Mucosa of gallbladder (tissue), 1 donor: ENCODE results near the gene YTHDF2. TPM values are rescaled to one million over a fixed set of nuclear protein-coding genes. Genes with fewer than 3 reads are reported as not detected.
A peak's percentile ranks its signal among the peaks of the same experiment; 100 is the strongest.
"Not testable (repeated sequence)": the region's sequence is repeated elsewhere in the genome, so short reads cannot be mapped to it uniquely, and the experiment has no call there.

Source experiments
- DNase-seq: peaks from one replicate; pipeline ENCODE4 v3.0.0-alpha.2; 2020; ENCODE audit warnings: low spot score
- total RNA-seq: library from RNA; stranded (reverse); gene quantifications from one replicate; pipeline ENCODE4 v1.2.1, GENCODE V29; 2021
- donor health status: DM: no; HTN: no; CAD: no.

Gene YTHDF2
- total RNA-seq, 1 donor from 2014 or later, result 52.0 TPM

GRCh38 chr1:28759257-28759656, 22.5 kb downstream of the YTHDF2 start:
- DNase-seq, result no peak

DNA sequence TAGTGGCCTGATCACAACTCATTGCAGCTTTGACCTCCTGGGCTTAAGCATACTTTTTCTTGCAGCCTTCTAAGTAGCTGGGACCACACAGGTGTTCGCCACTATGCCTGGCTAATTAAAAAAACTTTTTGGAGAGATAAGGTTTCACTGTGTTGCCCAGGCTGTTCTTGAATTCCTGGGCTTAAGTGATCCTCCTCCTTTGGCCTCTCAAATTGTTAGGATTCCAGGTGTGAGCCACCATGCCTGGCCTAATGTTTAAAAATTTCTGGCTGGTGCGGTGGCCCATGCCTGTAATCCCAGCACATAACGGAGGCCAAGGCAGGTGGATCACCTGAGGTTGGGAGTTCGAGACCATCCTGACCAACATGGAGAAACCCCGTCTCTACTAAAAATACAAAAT, 24.4 kb downstream of the YTHDF2 start:
- no peak for DNase-seq

DNA sequence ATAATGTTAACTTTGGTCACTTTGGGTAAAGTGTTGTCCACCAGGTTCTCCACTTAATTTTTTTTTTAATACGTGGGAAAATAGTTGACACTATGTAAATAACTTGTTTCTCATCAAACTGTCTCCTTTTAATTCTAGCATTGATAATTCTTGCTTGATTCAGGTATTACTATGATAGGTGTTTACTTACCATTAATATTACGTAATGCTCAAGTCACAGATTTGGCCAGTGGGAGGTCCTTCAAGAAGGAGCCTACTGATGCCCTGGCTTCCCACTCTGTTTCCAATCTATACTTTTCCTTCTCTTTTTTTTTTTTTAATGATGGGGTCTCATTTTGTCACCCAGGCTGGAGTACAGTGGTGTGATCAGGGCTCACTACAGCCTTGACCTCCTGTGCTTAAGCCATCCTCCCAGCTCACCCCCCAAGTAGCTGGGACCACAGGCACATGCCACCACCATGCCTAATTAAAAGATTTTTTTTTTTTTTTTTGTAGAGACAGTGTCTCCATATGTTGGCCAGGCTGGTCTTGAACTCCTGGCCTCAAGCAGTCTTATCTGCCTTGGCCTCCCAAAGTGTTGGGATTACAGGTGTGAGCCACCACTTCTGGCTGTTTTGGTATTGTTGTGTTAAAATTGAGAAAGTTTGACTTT, 29.9 kb downstream of the YTHDF2 start:
- DNase-seq, result no peak

DNA sequence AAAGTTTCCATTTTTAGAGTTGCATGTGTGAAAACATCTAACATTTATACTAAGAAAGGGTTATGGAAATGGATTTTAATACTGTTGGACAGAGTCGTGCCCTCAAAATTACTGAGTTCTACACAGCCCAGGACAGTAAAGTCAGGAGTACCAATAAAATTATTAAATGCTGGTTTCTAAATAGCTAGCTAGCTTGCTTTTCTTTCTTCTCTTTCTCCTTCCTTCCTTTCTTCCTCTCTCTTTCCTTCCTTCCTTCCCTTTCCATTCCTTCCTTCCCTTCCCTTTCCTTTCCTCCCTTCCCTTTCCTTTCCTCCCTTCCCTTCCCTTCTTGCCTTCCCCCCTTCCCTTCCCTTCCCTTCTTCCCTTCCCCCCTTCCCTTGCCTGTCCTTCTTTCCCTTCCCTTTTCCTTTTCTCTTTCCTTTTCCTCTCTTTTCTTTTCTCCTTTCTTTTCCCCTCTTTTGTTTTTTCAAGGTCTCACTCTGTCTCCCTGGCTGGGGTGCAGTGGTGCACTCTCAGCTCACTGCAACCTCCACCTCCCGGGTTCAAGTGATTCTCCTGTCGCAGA, 33.9 kb downstream of the YTHDF2 start:
- no peak for DNase-seq

DNA sequence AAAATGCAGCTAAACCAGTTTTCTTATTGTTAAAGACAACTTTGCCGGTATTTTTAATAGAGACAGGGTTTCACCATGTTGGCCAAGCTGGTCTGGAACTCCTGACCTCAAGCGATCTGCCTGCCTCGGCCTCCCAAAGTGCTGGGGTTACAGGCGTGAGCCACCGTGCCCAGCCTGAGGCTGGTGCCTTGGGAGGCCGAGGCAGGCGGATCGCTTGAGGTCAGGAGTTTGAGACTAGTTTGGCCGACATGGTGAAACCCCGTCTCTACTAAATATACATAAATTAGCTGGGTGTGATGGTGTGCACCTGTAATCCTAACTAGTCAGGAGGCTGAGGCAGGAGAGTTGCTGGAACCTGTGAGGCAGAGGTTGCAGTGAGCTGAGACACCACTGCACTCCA, 35.2 kb downstream of the YTHDF2 start:
- DNase-seq, result not testable (repeated sequence)

DNA sequence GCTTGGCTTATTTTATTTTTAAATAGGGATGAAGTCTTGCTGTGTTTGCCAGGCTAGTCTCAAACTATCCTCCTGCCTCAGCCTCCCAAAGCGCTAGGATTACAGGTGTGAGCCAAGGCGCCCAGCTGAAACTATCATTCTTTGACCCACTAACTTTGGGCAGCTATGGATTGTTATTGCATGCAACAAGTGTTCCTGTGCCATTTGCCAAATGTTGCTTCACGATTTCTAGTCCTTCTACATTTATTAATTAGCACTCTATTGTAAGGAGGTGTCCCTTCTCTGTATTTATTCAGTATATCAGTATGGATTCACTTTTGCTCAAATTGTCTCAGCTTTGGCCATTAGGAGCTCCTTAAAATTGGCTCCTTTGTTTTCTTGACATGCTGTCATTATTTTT, 36.4 kb downstream of the YTHDF2 start:
- DNase-seq, result no peak

- DNase-seq, result peak; percentile 72
Observed at GRCh38 chr1:28775121-28775942, 38.6 kb downstream of the YTHDF2 start.

DNA sequence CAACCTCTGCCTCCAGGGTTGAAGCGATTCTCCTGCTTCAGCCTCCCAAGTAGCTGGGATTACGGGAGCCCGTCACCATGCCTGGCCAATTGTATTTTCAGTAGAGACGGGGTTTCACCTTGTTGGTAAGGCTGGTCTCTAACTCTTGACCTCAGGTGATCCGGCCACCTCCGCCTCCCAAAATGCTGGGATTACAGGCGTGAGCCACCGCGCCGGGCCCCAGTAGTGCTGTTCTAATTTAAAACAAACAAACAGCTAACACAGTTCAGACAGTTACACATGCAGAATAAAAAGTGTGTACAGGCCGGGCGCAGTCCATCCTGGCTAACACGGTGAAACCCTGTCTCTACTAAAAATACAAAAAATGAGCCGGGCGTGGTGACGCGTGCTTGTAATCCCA, 39.6 kb downstream of the YTHDF2 start:
- no peak for DNase-seq

- no peak for DNase-seq
Observed at GRCh38 chr1:28778021-28778420, 41.3 kb downstream of the YTHDF2 start.

DNA sequence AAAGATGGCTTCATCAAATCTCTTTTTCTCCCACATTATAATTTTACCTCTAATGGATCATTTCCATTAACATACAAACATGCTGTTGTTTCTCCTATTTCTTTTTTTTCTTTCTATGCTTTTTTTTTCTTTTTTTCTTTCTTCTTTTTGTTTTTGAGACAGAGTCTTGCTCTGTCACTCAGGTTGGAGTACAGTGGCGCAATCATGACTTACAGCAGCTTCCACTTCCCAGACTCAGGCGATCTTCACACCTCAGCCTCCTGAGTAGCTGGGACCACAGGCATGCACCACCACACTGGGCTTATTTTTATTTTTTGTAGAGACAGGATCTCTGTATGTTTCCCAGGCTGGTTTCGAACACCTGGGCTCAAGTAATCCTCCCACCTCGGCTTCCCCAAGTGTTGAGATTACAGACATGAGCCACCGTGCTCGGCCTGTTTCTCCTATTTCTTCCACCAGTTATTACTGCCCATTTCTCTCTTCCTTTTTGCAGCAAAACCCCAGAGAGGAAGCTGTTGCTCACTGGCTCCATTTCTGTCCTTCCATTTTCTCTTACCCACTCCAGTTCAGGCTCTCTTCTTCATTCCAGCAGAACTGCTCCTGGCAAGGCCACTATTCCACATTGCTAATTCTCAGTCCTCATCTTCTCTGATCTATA, 43.1 kb downstream of the YTHDF2 start:
- DNase-seq, result no peak

GRCh38 chr1:28781305-28781704, 44.6 kb downstream of the YTHDF2 start:
- DNase-seq, result no peak

GRCh38 chr1:28782011-28782410, 45.3 kb downstream of the YTHDF2 start:
- no peak for DNase-seq

DNA sequence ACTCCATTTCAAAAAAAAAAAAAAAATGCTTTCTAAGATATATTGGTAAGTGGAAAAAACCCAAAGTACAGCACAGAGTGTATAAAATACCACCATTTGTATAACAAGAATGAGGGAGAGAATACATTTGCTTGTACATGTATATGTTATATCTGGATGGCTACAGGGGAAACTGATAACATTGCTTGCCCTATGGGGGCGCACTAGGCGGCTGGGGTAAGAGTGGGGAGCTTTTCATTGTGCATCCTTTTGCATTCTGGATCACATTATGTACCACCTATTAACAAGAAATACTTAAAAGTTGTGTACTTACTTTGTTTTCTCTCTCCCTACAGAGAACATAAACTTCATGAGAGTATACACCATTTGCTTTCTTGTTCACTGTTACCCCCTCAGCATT, 46.6 kb downstream of the YTHDF2 start:
- DNase-seq, result no peak

DNA sequence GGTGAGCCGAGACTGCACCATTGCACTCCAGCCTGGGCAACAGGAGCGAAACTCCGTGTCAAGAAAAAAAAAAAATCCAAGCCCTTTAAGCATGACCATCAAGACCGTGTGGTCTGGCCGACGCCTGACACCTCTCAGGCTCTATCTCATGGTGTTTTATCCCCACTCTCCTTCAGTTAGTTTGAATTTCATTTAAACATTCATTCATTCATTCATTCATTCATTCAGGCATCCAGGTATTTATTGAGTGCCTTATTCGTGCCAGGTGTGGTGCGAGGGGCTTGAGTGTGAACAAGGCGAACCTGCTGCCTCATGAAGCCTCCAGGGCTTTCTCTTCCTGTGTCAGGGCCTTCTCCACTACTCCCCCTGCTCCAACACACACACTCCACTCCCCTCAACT, 52.7 kb downstream of the YTHDF2 start:
- no peak for DNase-seq

DNA sequence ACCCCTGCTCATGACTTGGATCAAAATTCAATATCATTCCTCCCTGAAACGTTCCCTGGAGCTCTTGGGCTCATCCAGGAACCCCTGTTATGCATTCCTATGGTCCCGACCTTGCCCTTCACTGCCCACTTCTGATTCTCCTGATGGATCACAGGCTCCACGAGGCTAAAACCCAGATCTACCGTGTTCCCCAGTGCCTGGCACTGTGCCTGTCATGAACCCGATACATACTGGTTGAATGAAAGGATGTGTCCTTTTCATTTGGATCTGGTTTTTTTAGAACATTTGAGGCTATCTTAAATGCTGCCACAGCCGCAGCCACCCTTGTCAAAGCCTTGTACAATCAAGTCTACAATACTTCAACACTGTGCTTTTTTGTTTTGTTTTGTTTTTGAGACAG, 53.1 kb downstream of the YTHDF2 start:
- no peak for DNase-seq

DNA sequence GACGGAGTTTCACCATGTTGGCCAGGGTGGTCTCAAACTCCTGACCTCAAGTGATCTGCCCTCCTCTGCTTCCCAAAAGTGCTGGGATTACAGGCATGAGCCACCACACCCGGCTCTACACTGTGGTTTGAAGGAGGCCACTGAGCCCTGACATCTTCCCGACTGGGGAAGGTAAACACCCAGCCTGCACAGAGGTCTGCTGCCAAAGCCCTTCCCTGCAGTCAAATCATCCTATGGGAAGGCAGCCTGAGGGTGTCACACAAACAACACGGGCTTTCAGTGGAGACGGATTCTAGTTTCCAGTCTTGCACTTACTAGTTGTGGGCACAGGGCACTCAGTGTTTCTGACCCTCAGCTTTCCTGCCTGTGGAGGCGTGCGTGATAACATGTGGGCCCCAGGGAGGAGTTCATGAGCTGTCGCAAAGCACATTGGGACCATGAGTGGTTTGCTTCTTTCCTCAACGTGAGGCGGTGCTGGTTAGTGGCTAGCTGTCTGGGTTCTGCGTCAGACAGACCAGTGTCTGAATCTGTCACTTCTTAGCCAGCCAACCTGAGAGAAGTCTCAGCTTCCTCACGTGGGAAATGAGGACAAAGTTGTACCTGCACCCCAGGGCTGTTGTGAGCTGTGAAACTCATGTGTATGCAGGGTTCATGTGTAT, 53.8 kb downstream of the YTHDF2 start:
- no peak for DNase-seq

DNA sequence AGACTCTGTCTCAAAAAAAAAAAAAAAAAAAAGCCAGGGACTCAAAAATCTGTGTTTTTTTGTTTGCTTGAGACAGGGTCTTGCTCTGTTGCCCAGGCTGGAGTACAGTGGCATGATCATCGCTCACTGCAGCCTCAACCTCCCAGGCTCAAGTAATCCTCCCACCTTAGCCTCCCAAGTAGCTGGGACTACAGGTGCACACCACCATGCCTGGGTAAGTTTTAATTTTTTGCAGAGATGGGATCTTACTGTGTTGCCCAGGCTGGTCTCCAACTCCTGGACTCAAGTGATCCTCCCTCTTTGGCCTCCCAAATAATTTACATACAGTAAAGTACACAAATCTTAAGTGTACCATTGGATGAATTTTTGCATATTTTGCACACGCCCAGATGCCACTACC, 55.2 kb downstream of the YTHDF2 start:
- not testable (repeated sequence) for DNase-seq

GRCh38 chr1:28792644-28793121, 55.9 kb downstream of the YTHDF2 start:
- no peak for DNase-seq

DNA sequence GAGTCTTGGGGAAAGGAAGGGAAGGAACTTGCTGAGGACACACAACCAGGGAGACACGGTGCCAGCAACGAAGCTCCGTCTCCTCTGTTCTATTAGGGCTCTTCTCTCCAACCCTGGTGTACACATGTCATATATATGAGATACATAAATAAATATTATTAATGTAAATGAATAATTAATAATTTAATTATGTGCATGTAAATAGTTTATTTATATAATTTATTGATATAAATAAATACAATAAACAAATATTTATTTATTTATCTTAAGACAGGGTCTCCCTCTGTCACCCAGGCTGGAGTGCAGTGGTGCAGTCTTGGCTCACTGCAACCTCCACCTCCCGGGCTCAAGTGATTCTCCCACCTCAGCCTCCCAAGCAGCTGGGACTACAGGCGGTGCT, 57.8 kb downstream of the YTHDF2 start:
- not testable (repeated sequence) for DNase-seq

GRCh38 chr1:28796352-28797211, 59.8 kb downstream of the YTHDF2 start:
- no peak for DNase-seq

GRCh38 chr1:28800324-28800723, 63.6 kb downstream of the YTHDF2 start:
- DNase-seq, result no peak
